ENCODE data around the gene XRCC3. TPM values are rescaled to one million over a fixed set of nuclear protein-coding genes. Genes with fewer than 3 reads are reported as not detected.

Gene XRCC3
- total RNA-seq, 2 donors from 2014 or later = 6.9 to 8.3 TPM

GRCh38 chr14:103714063-103714724 is 1.1 kb downstream of the XRCC3 start:
- DNase-seq (no peak), ATAC-seq (no peak)
- Mint-ChIP-seq H3K36me3 (ENCODE audit: low read depth) (peaks cover 3% of the 10 kb centered on the region), H3K27ac (no peak overlapping the region), H3K4me1 (peaks cover 31% of the 10 kb centered on the region), H3K27me3 (no peaks in the 10 kb centered on the region), H3K4me3 (peak overlapping the region; percentile 98)
- H3K9me3 ChIP-seq (ENCODE audit: control insufficient read depth, low read length, poor library complexity, severe bottlenecking) = no peaks in the 10 kb centered on the region

- peak overlapping the region; percentile 15 for H3K4me3 Mint-ChIP-seq
- DNase-seq = no peak
- peaks cover 27% of the 10 kb centered on the region for H3K4me1 Mint-ChIP-seq
- ATAC-seq = no peak
- H3K27me3 Mint-ChIP-seq = no peaks in the 10 kb centered on the region
- H3K36me3 Mint-ChIP-seq (ENCODE audit: low read depth) = peaks cover 3% of the 10 kb centered on the region
- H3K27ac Mint-ChIP-seq = no peak overlapping the region
- H3K9me3 ChIP-seq (ENCODE audit: control insufficient read depth, low read length, poor library complexity, severe bottlenecking) = no peaks in the 10 kb centered on the region
Measured at GRCh38 chr14:103713304-103714062, 1.8 kb downstream of the XRCC3 start.

GRCh38 chr14:103712633-103713247 is 2.5 kb downstream of the XRCC3 start:
- DNase-seq (no peak), ATAC-seq (no peak)
- H3K36me3 Mint-ChIP-seq (ENCODE audit: low read depth) = peaks cover 3% of the 10 kb centered on the region
- H3K9me3 ChIP-seq (ENCODE audit: control insufficient read depth, low read length, poor library complexity, severe bottlenecking) = no peaks in the 10 kb centered on the region
- no peak overlapping the region for H3K27ac Mint-ChIP-seq
- no peak overlapping the region for H3K4me3 Mint-ChIP-seq
- no peaks in the 10 kb centered on the region for H3K27me3 Mint-ChIP-seq
- H3K4me1 Mint-ChIP-seq = peaks cover 20% of the 10 kb centered on the region

- H3K27me3 Mint-ChIP-seq = no peaks in the 10 kb centered on the region
- H3K4me1 Mint-ChIP-seq = peaks cover 15% of the 10 kb centered on the region
Measured at GRCh38 chr14:103711516-103712431, 3.5 kb downstream of the XRCC3 start.

GRCh38 chr14:103710771-103711377 is 4.4 kb downstream of the XRCC3 start:
- Mint-ChIP-seq H3K4me1 (peaks cover 13% of the 10 kb centered on the region), H3K4me3 (no peak overlapping the region), H3K36me3 (ENCODE audit: low read depth) (peaks cover 3% of the 10 kb centered on the region), H3K27ac (no peak overlapping the region), H3K27me3 (no peaks in the 10 kb centered on the region)
- DNase-seq = no peak
- no peaks in the 10 kb centered on the region for H3K9me3 ChIP-seq (ENCODE audit: control insufficient read depth, low read length, poor library complexity, severe bottlenecking)
- ATAC-seq = no peak

More at GRCh38 chr14:103711516-103712431, 3.5 kb downstream of the XRCC3 start:
- no peaks in the 10 kb centered on the region for H3K9me3 ChIP-seq (ENCODE audit: control insufficient read depth, low read length, poor library complexity, severe bottlenecking)
- Mint-ChIP-seq H3K36me3 (ENCODE audit: low read depth) (peaks cover 3% of the 10 kb centered on the region), H3K4me3 (no peak overlapping the region), H3K27ac (no peak overlapping the region)
- DNase-seq (no peak), ATAC-seq (no peak)

- Mint-ChIP-seq H3K36me3 (ENCODE audit: low read depth) (no peaks in the 10 kb centered on the region), H3K27ac (peak overlapping the region; percentile 84), H3K4me3 (no peak overlapping the region), H3K27me3 (no peaks in the 10 kb centered on the region), H3K4me1 (peaks cover 10% of the 10 kb centered on the region)
- H3K9me3 ChIP-seq (ENCODE audit: control insufficient read depth, low read length, poor library complexity, severe bottlenecking) = no peaks in the 10 kb centered on the region
- DNase-seq = no peak
- no peak for ATAC-seq
Measured at GRCh38 chr14:103709814-103710213, 5.4 kb downstream of the XRCC3 start.

GRCh38 chr14:103708750-103709187 is 6.5 kb downstream of the XRCC3 start:
- ATAC-seq = no peak
- H3K4me1 Mint-ChIP-seq = peaks cover 10% of the 10 kb centered on the region
- no peaks in the 10 kb centered on the region for H3K9me3 ChIP-seq (ENCODE audit: control insufficient read depth, low read length, poor library complexity, severe bottlenecking)
- H3K36me3 Mint-ChIP-seq (ENCODE audit: low read depth) = peaks cover 3% of the 10 kb centered on the region
- no peak for DNase-seq
- H3K4me3 Mint-ChIP-seq = no peak overlapping the region
- no peaks in the 10 kb centered on the region for H3K27me3 Mint-ChIP-seq
- peak overlapping the region; percentile 84 for H3K27ac Mint-ChIP-seq

- H3K27ac Mint-ChIP-seq = no peak overlapping the region
- H3K4me3 Mint-ChIP-seq = peak overlapping the region; percentile 25
- peaks cover 11% of the 10 kb centered on the region for H3K4me1 Mint-ChIP-seq
- H3K27me3 Mint-ChIP-seq = no peaks in the 10 kb centered on the region
- DNase-seq (no peak), ATAC-seq (no peak)
- no peaks in the 10 kb centered on the region for H3K9me3 ChIP-seq (ENCODE audit: control insufficient read depth, low read length, poor library complexity, severe bottlenecking)
- peaks cover 3% of the 10 kb centered on the region for H3K36me3 Mint-ChIP-seq (ENCODE audit: low read depth)
Measured at GRCh38 chr14:103707329-103708263, 7.7 kb downstream of the XRCC3 start.

GRCh38 chr14:103706551-103707328 is 8.5 kb downstream of the XRCC3 start:
- Mint-ChIP-seq H3K36me3 (ENCODE audit: low read depth) (peaks cover 3% of the 10 kb centered on the region), H3K27ac (no peak overlapping the region), H3K27me3 (no peaks in the 10 kb centered on the region), H3K4me3 (no peak overlapping the region), H3K4me1 (peaks cover 11% of the 10 kb centered on the region)
- H3K9me3 ChIP-seq (ENCODE audit: control insufficient read depth, low read length, poor library complexity, severe bottlenecking) = no peaks in the 10 kb centered on the region
- ATAC-seq = no peak
- no peak for DNase-seq

- H3K27ac Mint-ChIP-seq = no peak overlapping the region
- H3K4me3 Mint-ChIP-seq = no peak overlapping the region
- no peak for ATAC-seq
- peaks cover 9% of the 10 kb centered on the region for H3K4me1 Mint-ChIP-seq
- no peaks in the 10 kb centered on the region for H3K9me3 ChIP-seq (ENCODE audit: control insufficient read depth, low read length, poor library complexity, severe bottlenecking)
- peaks cover 3% of the 10 kb centered on the region for H3K36me3 Mint-ChIP-seq (ENCODE audit: low read depth)
- no peak for DNase-seq
- H3K27me3 Mint-ChIP-seq = no peaks in the 10 kb centered on the region
Measured at GRCh38 chr14:103705504-103706284, 9.6 kb downstream of the XRCC3 start.

- DNase-seq (no peak), ATAC-seq (no peak)
- peaks cover 9% of the 10 kb centered on the region for H3K4me1 Mint-ChIP-seq
- H3K36me3 Mint-ChIP-seq (ENCODE audit: low read depth) = peaks cover 3% of the 10 kb centered on the region
- H3K27ac Mint-ChIP-seq = no peak overlapping the region
- no peak overlapping the region for H3K4me3 Mint-ChIP-seq
- no peaks in the 10 kb centered on the region for H3K9me3 ChIP-seq (ENCODE audit: control insufficient read depth, low read length, poor library complexity, severe bottlenecking)
- no peaks in the 10 kb centered on the region for H3K27me3 Mint-ChIP-seq
Measured at GRCh38 chr14:103705118-103705503, 10.1 kb downstream of the XRCC3 start.
